Uterus (tissue), 4 donors: ENCODE measurements around the gene PSMD5. TPM values are rescaled to one million over a fixed set of nuclear protein-coding genes. Genes with fewer than 3 reads are reported as not detected.

Experiments
- DNase-seq, 2 donors: peaks; one replicate each; pipeline ENCODE4 v3.0.0-alpha.2; 2019 to 2020
- H3K27ac ChIP-seq, 2 donors: fragments of 200-600 bp; sonication (generic); 1 replicate in 1 of 2; 2 replicates in 1 of 2; pipeline ENCODE4 v1.5.1; 2016 to 2018
- H3K27me3 ChIP-seq, 2 donors: fragments of 200-600 bp; sonication (generic); one replicate each; pipeline ENCODE4 v1.5.1; 2018 to 2019; ENCODE audit warnings: control low read depth in 1 of 2
- H3K36me3 ChIP-seq, 2 donors: fragments of 200-600 bp; sonication (generic); one replicate each; pipeline ENCODE4 v1.5.1; 2019; ENCODE audit warnings: control low read depth in 1 of 2
- H3K4me1 ChIP-seq, 2 donors: fragments of 200-600 bp; sonication (generic); one replicate each; pipeline ENCODE4 v1.5.1; 2018 to 2019; ENCODE audit warnings: control low read depth in 1 of 2
- H3K4me3 ChIP-seq, 2 donors: fragments of 200-600 bp; sonication (generic); 1 replicate in 1 of 2; 2 replicates in 1 of 2; pipeline ENCODE4 v1.5.1; 2018 to 2019; ENCODE audit warnings: mild to moderate bottlenecking in 1 of 2
- H3K9me3 ChIP-seq, 2 donors: fragments of 200-600 bp; sonication (generic); one replicate each; pipeline ENCODE4 v1.5.1; 2019; ENCODE audit warnings: control low read depth in 1 of 2
- CTCF ChIP-seq, 4 experiments: fragments of 200-600 bp in 2 of 4; fragments of 450-650 bp in 2 of 4; sonication (generic) in 2 of 4; IDR thresholded peaks; one replicate each; pipeline ENCODE4 v1.5.1; 2016 to 2019; ENCODE audit warnings: antibody characterized with exemption in 4 of 4, mild to moderate bottlenecking in 2 of 4, moderate library complexity in 1 of 4
- POLR2A ChIP-seq, 2 donors: fragments of 450-650 bp; IDR thresholded peaks; one replicate each; pipeline ENCODE4 v1.6.1; 2016; ENCODE audit warnings: antibody characterized with exemption in 2 of 2, mild to moderate bottlenecking in 1 of 2, moderate library complexity in 1 of 2
- intact Hi-C: fragments of 100-400 bp; cut with DNase I; formaldehyde crosslinking; loops from one replicate; pipeline ENCODE4 v1.15.1; 2023; ENCODE audit warnings: low total_unique reads
- total RNA-seq, 4 donors: library from RNA; depleted of rRNA in 3 of 4; stranded (reverse); fragments of >200 nt in 3 of 4; gene quantifications; one replicate each; pipeline versions ENCODE4 v1.1.0 to v1.2.4, GENCODE V29; 2014 to 2023
- donor health status: DM: yes; HTN: yes; CAD: no.

Gene PSMD5
- total RNA-seq, 4 donors from 2014 or later = 20.9 to 181 (median 49.0) TPM

GRCh38 chr9:120781236-120781635, 61.5 kb downstream of the PSMD5 start:
- no peak overlapping the region for H3K4me3 ChIP-seq
- no peak overlapping the region for H3K27ac ChIP-seq
- TF ChIP-seq POLR2A (IDR thresholded peaks at IDR 0.05) = no peak
- TF ChIP-seq CTCF (IDR thresholded peaks at IDR 0.05) = no peak
- DNase-seq = no peak
- intact Hi-C loops = no loop called here
- no peaks in the 10 kb centered on the region for H3K27me3 ChIP-seq
- H3K9me3 ChIP-seq = no peaks in the 10 kb centered on the region
- H3K36me3 ChIP-seq = peaks cover 0 to 4% of the 10 kb centered on the region in 2 donors
- no peaks in the 10 kb centered on the region for H3K4me1 ChIP-seq

- no peak for DNase-seq
- H3K9me3 ChIP-seq = no peaks in the 10 kb centered on the region
- no peaks in the 10 kb centered on the region for H3K4me1 ChIP-seq
- H3K4me3 ChIP-seq = no peak overlapping the region
- intact Hi-C loops = no loop called here
- H3K36me3 ChIP-seq = peaks cover 0 to 4% of the 10 kb centered on the region in 2 donors
- TF ChIP-seq POLR2A (IDR thresholded peaks at IDR 0.05) (no peak), CTCF (IDR thresholded peaks at IDR 0.05) (no peak)
- no peaks in the 10 kb centered on the region for H3K27me3 ChIP-seq
- no peak overlapping the region for H3K27ac ChIP-seq
Observed at GRCh38 chr9:120780367-120780766, 62.4 kb downstream of the PSMD5 start.

- intact Hi-C loops = no loop called here
- TF ChIP-seq POLR2A (IDR thresholded peaks at IDR 0.05) = no peak
- TF ChIP-seq CTCF (IDR thresholded peaks at IDR 0.05) = no peak
- Histone ChIP-seq H3K27me3 (no peaks in the 10 kb centered on the region), H3K9me3 (no peaks in the 10 kb centered on the region), H3K27ac (no peak overlapping the region), H3K4me1 (no peaks in the 10 kb centered on the region), H3K36me3 (peaks cover 0 to 4% of the 10 kb centered on the region in 2 donors), H3K4me3 (no peak overlapping the region)
- no peak for DNase-seq
Observed at GRCh38 chr9:120779227-120779626, 63.5 kb downstream of the PSMD5 start.

GRCh38 chr9:120778758-120779157, 64.0 kb downstream of the PSMD5 start:
- H3K36me3 ChIP-seq = peaks cover 0 to 4% of the 10 kb centered on the region in 2 donors
- H3K4me1 ChIP-seq = no peaks in the 10 kb centered on the region
- no peaks in the 10 kb centered on the region for H3K9me3 ChIP-seq
- intact Hi-C loops = no loop called here
- H3K4me3 ChIP-seq = no peak overlapping the region
- DNase-seq = no peak
- H3K27me3 ChIP-seq = no peaks in the 10 kb centered on the region
- H3K27ac ChIP-seq = no peak overlapping the region
- no peak for TF ChIP-seq POLR2A (IDR thresholded peaks at IDR 0.05)
- TF ChIP-seq CTCF (IDR thresholded peaks at IDR 0.05) = no peak

GRCh38 chr9:120777229-120777628, 65.5 kb downstream of the PSMD5 start:
- no peak for DNase-seq
- TF ChIP-seq CTCF (IDR thresholded peaks at IDR 0.05) (no peak), POLR2A (IDR thresholded peaks at IDR 0.05) (no peak)
- intact Hi-C loops = no loop called here
- Histone ChIP-seq H3K4me3 (no peak overlapping the region), H3K9me3 (no peaks in the 10 kb centered on the region), H3K4me1 (no peaks in the 10 kb centered on the region), H3K36me3 (peaks cover 0 to 4% of the 10 kb centered on the region in 2 donors), H3K27me3 (no peaks in the 10 kb centered on the region), H3K27ac (no peak overlapping the region)
